ENCODE measurements around the gene STAC3. TPM values are rescaled to one million over a fixed set of nuclear protein-coding genes. Genes with fewer than 3 reads are reported as not detected.
"Not testable (repeated sequence)": the region's sequence is repeated elsewhere in the genome, so short reads cannot be mapped to it uniquely, and the experiment has no call there.

Gene STAC3
- total RNA-seq (1 to 10 TPM; 3.2 to 5.8 TPM), polyA plus RNA-seq (1 to 10 TPM in 1 of 2 donors, under 1 TPM in 1; 0.82 to 5.0 TPM)
- long read RNA-seq, donor 1, partial matches to known transcripts, result 0 of 2 reads
- long read RNA-seq, donor 1, other reads (novel, unspliced or antisense), result 2 of 2 reads
- long read RNA-seq, donor 2, partial matches to known transcripts, result 1 of 1 reads
- long read RNA-seq, donor 2, other reads (novel, unspliced or antisense), result 0 of 1 reads

- DNase-seq, result no peak
- H3K27ac ChIP-seq (ENCODE audit: low read depth in 1 of 2, low read length in 2 of 2), result no peak within 1 kb of the TSS
- no peaks in the 10 kb centered on the region for H3K27me3 ChIP-seq (ENCODE audit: control insufficient read depth in 1 of 2, insufficient read depth in 2 of 2, low read length in 1 of 2)
- no peaks in the 10 kb centered on the region for H3K36me3 ChIP-seq (ENCODE audit: control insufficient read depth in 1 of 2, insufficient read depth in 2 of 2, low read length in 1 of 2)
- no peaks in the 10 kb centered on the region for H3K4me1 ChIP-seq (ENCODE audit: control insufficient read depth in 1 of 2, insufficient read depth in 2 of 2, low read length in 2 of 2)
- intact Hi-C loops (cut with DNase I), result no loop called here
- H3K9me3 ChIP-seq (ENCODE audit: control insufficient read depth, low read length), result no peaks in the 10 kb centered on the region
- ATAC-seq (ENCODE audit: low FRiP score), result no peak
- WGBS, 2 donors, result 41 to 58% methylated on average over 7 of the region's 7 CpGs
- H3K4me3 ChIP-seq (ENCODE audit: low read length in 2 of 2), result no peak within 1 kb of the TSS
Observed at GRCh38 chr12:57250956-57251355, at the start of gene STAC3. TSS of gene STAC3 (minus strand) at chr12:57251187. CDS start at chr12:57249636, 1,551 bp downstream.

GRCh38 chr12:57299514-57300016, 48.6 kb upstream of the STAC3 start:
- Histone ChIP-seq H3K36me3 (ENCODE audit: control insufficient read depth in 1 of 2, insufficient read depth in 2 of 2, low read length in 1 of 2) (peaks cover 3 to 5% of the 10 kb centered on the region in 2 donors), H3K27ac (ENCODE audit: low read depth in 1 of 2, low read length in 2 of 2) (no peak overlapping the region), H3K27me3 (ENCODE audit: control insufficient read depth in 1 of 2, insufficient read depth in 2 of 2, low read length in 1 of 2) (no peaks in the 10 kb centered on the region), H3K9me3 (ENCODE audit: control insufficient read depth, low read length) (no peaks in the 10 kb centered on the region), H3K4me3 (ENCODE audit: low read length in 2 of 2) (no peak overlapping the region), H3K4me1 (ENCODE audit: control insufficient read depth in 1 of 2, insufficient read depth in 2 of 2, low read length in 2 of 2) (no peaks in the 10 kb centered on the region)
- WGBS, 2 donors, result 17 to 40% methylated on average over 1 of the region's 1 CpG
- ATAC-seq (ENCODE audit: low FRiP score) (no peak), DNase-seq (no peak)
- intact Hi-C loops (cut with DNase I), result no loop called here

DNA sequence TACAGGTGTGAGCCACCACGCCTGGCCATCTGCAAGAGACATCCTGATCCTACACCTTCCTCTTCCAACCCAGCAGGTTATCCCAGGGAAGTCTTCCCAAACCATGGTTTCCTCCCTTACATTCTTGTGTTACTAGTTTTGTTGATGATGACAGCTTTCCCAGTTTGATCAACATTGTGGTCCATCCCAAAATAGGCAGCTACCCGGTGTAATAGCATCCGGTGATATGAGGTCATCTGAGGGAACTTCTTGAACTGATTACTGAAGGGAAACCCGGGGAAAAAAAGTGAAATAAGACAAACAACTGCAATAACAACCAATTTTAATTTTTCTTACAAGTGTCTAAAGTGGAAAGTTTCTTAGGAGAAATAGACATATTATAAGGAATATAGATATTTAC, 45.3 kb upstream of the STAC3 start:
- Histone ChIP-seq H3K4me3 (ENCODE audit: low read length in 2 of 2) (no peak overlapping the region), H3K27ac (ENCODE audit: low read depth in 1 of 2, low read length in 2 of 2) (no peak overlapping the region), H3K27me3 (ENCODE audit: control insufficient read depth in 1 of 2, insufficient read depth in 2 of 2, low read length in 1 of 2) (no peaks in the 10 kb centered on the region), H3K9me3 (ENCODE audit: control insufficient read depth, low read length) (no peaks in the 10 kb centered on the region), H3K4me1 (ENCODE audit: control insufficient read depth in 1 of 2, insufficient read depth in 2 of 2, low read length in 2 of 2) (no peaks in the 10 kb centered on the region), H3K36me3 (ENCODE audit: control insufficient read depth in 1 of 2, insufficient read depth in 2 of 2, low read length in 1 of 2) (peaks cover 6 to 10% of the 10 kb centered on the region in 2 donors)
- 86 to 88% methylated on average over 4 of the region's 4 CpGs for WGBS, 2 donors
- ATAC-seq (ENCODE audit: low FRiP score), result no peak
- intact Hi-C loops (cut with DNase I), result no loop called here
- DNase-seq, result no peak

GRCh38 chr12:57282073-57282472, 31.1 kb upstream of the STAC3 start:
- H3K9me3 ChIP-seq (ENCODE audit: control insufficient read depth, low read length); intact Hi-C loops (cut with DNase I); ATAC-seq (ENCODE audit: low FRiP score); H3K27ac ChIP-seq (ENCODE audit: low read depth in 1 of 2, low read length in 2 of 2); H3K27me3 ChIP-seq (ENCODE audit: control insufficient read depth in 1 of 2, insufficient read depth in 2 of 2, low read length in 1 of 2); H3K4me3 ChIP-seq (ENCODE audit: low read length in 2 of 2); H3K36me3 ChIP-seq (ENCODE audit: control insufficient read depth in 1 of 2, insufficient read depth in 2 of 2, low read length in 1 of 2); DNase-seq; H3K4me1 ChIP-seq (ENCODE audit: control insufficient read depth in 1 of 2, insufficient read depth in 2 of 2, low read length in 2 of 2): not testable (repeated sequence)
- WGBS, 2 donors, result 94 to 95% methylated on average over 12 of the region's 12 CpGs

DNA sequence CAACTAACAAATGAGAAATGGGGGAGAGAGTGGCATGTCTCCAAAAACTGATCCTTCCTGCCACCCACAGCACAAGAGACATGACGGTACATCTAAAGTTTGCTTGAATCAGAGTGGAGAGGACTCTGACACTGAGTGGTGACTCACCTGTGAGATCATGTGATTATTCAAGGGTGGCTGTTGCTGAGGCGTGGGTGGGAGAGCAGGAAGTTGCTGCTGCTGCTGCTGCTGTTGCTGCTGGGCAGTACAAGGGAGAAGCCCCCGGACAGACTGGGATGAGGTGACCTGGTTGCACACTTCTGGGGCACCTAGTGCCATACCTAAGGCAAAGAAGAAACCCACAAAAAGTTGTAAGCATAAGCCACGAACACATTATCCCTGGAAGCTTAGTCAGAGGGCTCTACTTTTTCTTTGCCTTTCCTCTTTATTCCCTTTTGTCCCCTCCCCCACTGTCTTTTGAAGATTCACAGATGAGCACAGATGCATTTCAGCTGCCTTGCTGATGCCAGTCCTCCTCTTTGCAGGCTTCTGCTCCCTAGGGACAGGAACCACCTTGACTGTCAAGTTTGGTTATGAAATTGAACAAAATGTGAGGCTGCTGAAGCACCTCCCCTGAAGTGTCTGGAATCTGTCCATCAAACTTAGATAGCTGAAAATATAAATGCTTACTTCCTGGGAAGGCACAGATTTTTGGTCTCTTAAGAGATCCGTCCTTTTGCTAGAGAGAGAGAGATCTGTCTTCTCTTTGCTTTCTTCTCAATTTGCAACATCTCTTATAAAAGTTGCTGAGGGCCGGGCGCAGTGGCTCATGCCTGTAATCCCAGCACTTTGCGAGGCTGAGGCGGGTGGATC, 29.4 kb upstream of the STAC3 start:
- 67% methylated on average over 9 of the region's 9 CpGs for WGBS, 2 donors
- Histone ChIP-seq H3K4me3 (ENCODE audit: low read length in 2 of 2) (no peak overlapping the region), H3K27me3 (ENCODE audit: control insufficient read depth in 1 of 2, insufficient read depth in 2 of 2, low read length in 1 of 2) (no peaks in the 10 kb centered on the region), H3K9me3 (ENCODE audit: control insufficient read depth, low read length) (no peaks in the 10 kb centered on the region), H3K27ac (ENCODE audit: low read depth in 1 of 2, low read length in 2 of 2) (no peak overlapping the region), H3K4me1 (ENCODE audit: control insufficient read depth in 1 of 2, insufficient read depth in 2 of 2, low read length in 2 of 2) (no peaks in the 10 kb centered on the region), H3K36me3 (ENCODE audit: control insufficient read depth in 1 of 2, insufficient read depth in 2 of 2, low read length in 1 of 2) (peaks cover 3 to 7% of the 10 kb centered on the region in 2 donors)
- DNase-seq (peak in 1 of 2 donors; percentile 55), ATAC-seq (ENCODE audit: low FRiP score) (peak; percentile 36)
- intact Hi-C loops (cut with DNase I), result no loop called here

GRCh38 chr12:57278465-57279381, 27.7 kb upstream of the STAC3 start:
- 92% methylated on average over 15 of the region's 15 CpGs for WGBS, 2 donors
- Histone ChIP-seq H3K9me3 (ENCODE audit: control insufficient read depth, low read length) (no peaks in the 10 kb centered on the region), H3K4me3 (ENCODE audit: low read length in 2 of 2) (no peak overlapping the region), H3K27ac (ENCODE audit: low read depth in 1 of 2, low read length in 2 of 2) (no peak overlapping the region), H3K36me3 (ENCODE audit: control insufficient read depth in 1 of 2, insufficient read depth in 2 of 2, low read length in 1 of 2) (peaks cover 1 to 7% of the 10 kb centered on the region in 2 donors), H3K4me1 (ENCODE audit: control insufficient read depth in 1 of 2, insufficient read depth in 2 of 2, low read length in 2 of 2) (no peaks in the 10 kb centered on the region), H3K27me3 (ENCODE audit: control insufficient read depth in 1 of 2, insufficient read depth in 2 of 2, low read length in 1 of 2) (no peaks in the 10 kb centered on the region)
- no peak for ATAC-seq (ENCODE audit: low FRiP score)
- intact Hi-C loops (cut with DNase I), result no loop called here
- DNase-seq, result no peak

DNA sequence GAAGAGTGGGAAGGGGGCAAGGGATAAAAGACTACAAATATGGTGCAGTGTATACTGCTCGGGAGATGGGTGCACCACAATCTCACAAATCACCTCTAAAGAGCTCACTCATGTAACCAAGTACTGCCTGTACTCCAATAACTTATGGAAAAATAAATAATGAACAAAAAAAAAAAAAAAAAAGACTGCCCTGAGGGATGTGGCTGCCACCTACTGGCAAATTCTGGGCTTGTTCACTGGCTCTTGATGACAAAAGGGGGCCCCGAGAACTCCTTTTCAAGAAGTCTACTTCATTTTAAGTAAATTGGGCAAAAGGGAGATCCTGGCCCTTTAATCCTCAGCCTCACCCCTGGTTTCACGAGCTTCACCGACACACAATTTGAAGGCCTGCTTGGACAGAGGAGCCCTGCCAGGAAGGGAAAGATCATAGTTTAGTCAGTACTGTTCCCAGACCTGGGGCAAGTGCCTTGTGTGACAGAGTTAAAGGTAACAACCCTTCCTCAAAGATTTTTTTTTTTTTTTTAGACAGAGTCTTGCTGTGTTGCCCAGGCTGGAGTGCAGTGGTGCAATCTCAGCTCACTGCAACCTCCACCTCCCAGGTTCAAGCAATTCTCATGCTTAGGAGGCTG, 26.1 kb upstream of the STAC3 start:
- no peaks in the 10 kb centered on the region for H3K27me3 ChIP-seq (ENCODE audit: control insufficient read depth in 1 of 2, insufficient read depth in 2 of 2, low read length in 1 of 2)
- H3K4me1 ChIP-seq (ENCODE audit: control insufficient read depth in 1 of 2, insufficient read depth in 2 of 2, low read length in 2 of 2), result no peaks in the 10 kb centered on the region
- no peak for ATAC-seq (ENCODE audit: low FRiP score)
- 63 to 67% methylated on average over 4 of the region's 4 CpGs for WGBS, 2 donors
- H3K27ac ChIP-seq (ENCODE audit: low read depth in 1 of 2, low read length in 2 of 2), result no peak overlapping the region
- H3K9me3 ChIP-seq (ENCODE audit: control insufficient read depth, low read length), result no peaks in the 10 kb centered on the region
- H3K4me3 ChIP-seq (ENCODE audit: low read length in 2 of 2), result no peak overlapping the region
- intact Hi-C loops (cut with DNase I), result no loop called here
- DNase-seq, result no peak
- H3K36me3 ChIP-seq (ENCODE audit: control insufficient read depth in 1 of 2, insufficient read depth in 2 of 2, low read length in 1 of 2), result peaks cover 0 to 4% of the 10 kb centered on the region in 2 donors

GRCh38 chr12:57276233-57276632, 25.2 kb upstream of the STAC3 start:
- H3K4me1 ChIP-seq (ENCODE audit: control insufficient read depth in 1 of 2, insufficient read depth in 2 of 2, low read length in 2 of 2); intact Hi-C loops (cut with DNase I); H3K9me3 ChIP-seq (ENCODE audit: control insufficient read depth, low read length); DNase-seq; H3K4me3 ChIP-seq (ENCODE audit: low read length in 2 of 2); H3K27me3 ChIP-seq (ENCODE audit: control insufficient read depth in 1 of 2, insufficient read depth in 2 of 2, low read length in 1 of 2); H3K36me3 ChIP-seq (ENCODE audit: control insufficient read depth in 1 of 2, insufficient read depth in 2 of 2, low read length in 1 of 2); ATAC-seq (ENCODE audit: low FRiP score); H3K27ac ChIP-seq (ENCODE audit: low read depth in 1 of 2, low read length in 2 of 2): not testable (repeated sequence)
- 97 to 99% methylated on average over 6 of the region's 6 CpGs for WGBS, 2 donors
